ENCODE data around the gene PERP. TPM values are rescaled to one million over a fixed set of nuclear protein-coding genes. Genes with fewer than 3 reads are reported as not detected.

The PERP gene
- total RNA-seq, 1 donor from 2014 or later, result 43.1 TPM

GRCh38 chr6:138078491-138078890 is 28.7 kb downstream of the PERP start:
- H3K9me3 Mint-ChIP-seq (ENCODE audit: unreplicated experiment), result peaks cover 15% of the 10 kb centered on the region
- no peak for TF ChIP-seq EZH2 (IDR thresholded peaks at IDR 0.05; ENCODE audit: insufficient read depth, low read length)
- no peak for TF ChIP-seq CTCF (IDR thresholded peaks at IDR 0.05; ENCODE audit: insufficient read depth, low read depth, low read length)

GRCh38 chr6:138073264-138073663 is 34.0 kb downstream of the PERP start:
- no peaks in the 10 kb centered on the region for H3K27me3 ChIP-seq (ENCODE audit: insufficient read depth, low read length)
- H3K9ac ChIP-seq (ENCODE audit: low read length), result no peak overlapping the region
- no peak for TF ChIP-seq EZH2 (IDR thresholded peaks at IDR 0.05; ENCODE audit: insufficient read depth, low read length)
- no peak for TF ChIP-seq CTCF (IDR thresholded peaks at IDR 0.05; ENCODE audit: insufficient read depth, low read depth, low read length)
- H3K36me3 Mint-ChIP-seq (ENCODE audit: low read depth, unreplicated experiment), result no peaks in the 10 kb centered on the region
- no peak overlapping the region for H3K4me3 Mint-ChIP-seq (ENCODE audit: unreplicated experiment)
- no peak overlapping the region for H2AFZ ChIP-seq (ENCODE audit: low read depth, low read length)
- H3K79me2 ChIP-seq (ENCODE audit: insufficient read depth, low read length), result no peaks in the 10 kb centered on the region
- no peak for DNase-seq (ENCODE audit: low read depth)
- no peak overlapping the region for H3K4me2 ChIP-seq (ENCODE audit: low read length)
- no peak for FAIRE-seq
- H4K20me1 ChIP-seq (ENCODE audit: insufficient read depth, low read length), result no peaks in the 10 kb centered on the region
- no peaks in the 10 kb centered on the region for H3K4me1 ChIP-seq (ENCODE audit: insufficient read depth, low read length)
- no peaks in the 10 kb centered on the region for H3K27me3 Mint-ChIP-seq (ENCODE audit: low read depth, unreplicated experiment)
- no peak overlapping the region for H3K27ac Mint-ChIP-seq (ENCODE audit: unreplicated experiment)
- no peak overlapping the region for H3K4me3 ChIP-seq (ENCODE audit: insufficient read depth, low read depth, low read length)
- H3K9me3 Mint-ChIP-seq (ENCODE audit: unreplicated experiment), result peaks cover 9% of the 10 kb centered on the region
- H3K36me3 ChIP-seq (ENCODE audit: insufficient read depth, low read length), result no peaks in the 10 kb centered on the region
- H3K4me1 Mint-ChIP-seq (ENCODE audit: low read depth, unreplicated experiment), result no peaks in the 10 kb centered on the region
- no peak overlapping the region for H3K27ac ChIP-seq (ENCODE audit: low read depth, low read length)
- no peaks in the 10 kb centered on the region for H3K9me3 ChIP-seq (ENCODE audit: insufficient read depth, low read depth, low read length)

More at GRCh38 chr6:138078491-138078890, 28.7 kb downstream of the PERP start:
- no peak overlapping the region for H3K4me2 ChIP-seq (ENCODE audit: low read length)
- DNase-seq (ENCODE audit: low read depth), result no peak
- no peaks in the 10 kb centered on the region for H4K20me1 ChIP-seq (ENCODE audit: insufficient read depth, low read length)
- no peak overlapping the region for H3K27ac Mint-ChIP-seq (ENCODE audit: unreplicated experiment)
- no peaks in the 10 kb centered on the region for H3K9me3 ChIP-seq (ENCODE audit: insufficient read depth, low read depth, low read length)
- no peaks in the 10 kb centered on the region for H3K36me3 Mint-ChIP-seq (ENCODE audit: low read depth, unreplicated experiment)
- H3K4me1 Mint-ChIP-seq (ENCODE audit: low read depth, unreplicated experiment), result no peaks in the 10 kb centered on the region
- H3K36me3 ChIP-seq (ENCODE audit: insufficient read depth, low read length), result no peaks in the 10 kb centered on the region
- H3K4me3 Mint-ChIP-seq (ENCODE audit: unreplicated experiment), result no peak overlapping the region
- H3K4me3 ChIP-seq (ENCODE audit: insufficient read depth, low read depth, low read length), result no peak overlapping the region
- H3K4me1 ChIP-seq (ENCODE audit: insufficient read depth, low read length), result no peaks in the 10 kb centered on the region
- no peaks in the 10 kb centered on the region for H3K79me2 ChIP-seq (ENCODE audit: insufficient read depth, low read length)
- no peak overlapping the region for H3K27ac ChIP-seq (ENCODE audit: low read depth, low read length)
- no peak overlapping the region for H3K9ac ChIP-seq (ENCODE audit: low read length)
- H3K27me3 ChIP-seq (ENCODE audit: insufficient read depth, low read length), result no peaks in the 10 kb centered on the region
- no peaks in the 10 kb centered on the region for H3K27me3 Mint-ChIP-seq (ENCODE audit: low read depth, unreplicated experiment)
- H2AFZ ChIP-seq (ENCODE audit: low read depth, low read length), result no peak overlapping the region
- no peak for FAIRE-seq

- Histone ChIP-seq H3K36me3 (ENCODE audit: insufficient read depth, low read length) (no peaks in the 10 kb centered on the region), H3K27ac (ENCODE audit: low read depth, low read length) (no peak overlapping the region), H3K4me3 (ENCODE audit: insufficient read depth, low read depth, low read length) (no peak overlapping the region), H3K4me1 (ENCODE audit: insufficient read depth, low read length) (no peaks in the 10 kb centered on the region), H3K9me3 (ENCODE audit: insufficient read depth, low read depth, low read length) (no peaks in the 10 kb centered on the region), H2AFZ (ENCODE audit: low read depth, low read length) (no peak overlapping the region), H3K9ac (ENCODE audit: low read length) (no peak overlapping the region), H3K79me2 (ENCODE audit: insufficient read depth, low read length) (no peaks in the 10 kb centered on the region), H3K27me3 (ENCODE audit: insufficient read depth, low read length) (no peaks in the 10 kb centered on the region), H4K20me1 (ENCODE audit: insufficient read depth, low read length) (no peaks in the 10 kb centered on the region), H3K4me2 (ENCODE audit: low read length) (no peak overlapping the region)
- Mint-ChIP-seq H3K27me3 (ENCODE audit: low read depth, unreplicated experiment) (peaks cover 4% of the 10 kb centered on the region), H3K9me3 (ENCODE audit: unreplicated experiment) (no peaks in the 10 kb centered on the region), H3K36me3 (ENCODE audit: low read depth, unreplicated experiment) (no peaks in the 10 kb centered on the region), H3K27ac (ENCODE audit: unreplicated experiment) (no peak overlapping the region), H3K4me1 (ENCODE audit: low read depth, unreplicated experiment) (no peaks in the 10 kb centered on the region), H3K4me3 (ENCODE audit: unreplicated experiment) (no peak overlapping the region)
- no peak for FAIRE-seq
- TF ChIP-seq CTCF (IDR thresholded peaks at IDR 0.05; ENCODE audit: insufficient read depth, low read depth, low read length), result no peak
- no peak for TF ChIP-seq EZH2 (IDR thresholded peaks at IDR 0.05; ENCODE audit: insufficient read depth, low read length)
- DNase-seq (ENCODE audit: low read depth), result no peak
These were observed 43.5 kb downstream of the PERP start for GRCh38 chr6:138063726-138064125.
